ENCODE results near the gene ETS1.

ETS1 gene

GRCh38 chr11:128618603-128619002, 31.2 kb upstream of the ETS1 start:
- DNase-seq (ENCODE audit: low spot score), result no peak

GRCh38 chr11:128616161-128616560, 28.8 kb upstream of the ETS1 start:
- DNase-seq (ENCODE audit: low spot score), result no peak

DNA sequence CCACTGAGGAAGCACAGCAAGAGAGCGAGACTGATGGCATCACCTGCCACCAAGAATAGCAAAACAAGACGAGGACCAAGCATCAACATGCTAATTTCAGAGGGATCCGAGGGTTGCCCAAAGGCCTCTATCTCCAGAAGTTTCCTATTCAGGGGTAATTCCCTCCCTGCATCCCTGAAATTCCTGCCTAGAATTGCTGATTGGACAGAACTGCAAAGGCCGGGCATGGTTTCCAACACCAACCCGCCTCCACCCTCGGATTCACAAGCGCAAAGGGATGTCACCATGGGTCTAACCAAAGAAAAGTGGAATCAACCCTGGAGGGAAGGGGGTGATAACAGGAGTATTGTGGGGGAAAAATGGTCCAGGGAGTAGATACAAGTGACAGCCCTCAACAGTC, 28.3 kb upstream of the ETS1 start:
- no peak for DNase-seq (ENCODE audit: low spot score)

DNA sequence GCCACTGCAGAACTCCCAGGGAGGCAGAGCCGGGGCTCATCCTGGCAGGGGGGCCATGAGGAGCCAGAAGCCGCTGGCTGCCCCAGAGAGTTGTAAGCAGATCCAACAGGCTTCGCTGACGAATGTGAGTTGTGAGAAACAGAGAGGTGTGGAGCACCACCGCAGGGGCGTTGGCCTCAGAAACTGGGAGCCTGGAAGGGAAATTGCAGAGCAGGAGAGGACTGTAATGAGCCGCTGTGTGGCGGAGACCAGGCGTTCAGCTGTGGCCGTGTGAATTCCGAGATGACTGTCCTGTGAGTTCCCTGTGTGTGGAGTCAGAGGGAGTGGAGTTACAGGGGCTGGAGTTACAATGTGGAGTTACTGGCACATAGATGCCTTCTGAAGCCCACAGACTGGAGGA, 27.7 kb upstream of the ETS1 start:
- no peak for DNase-seq (ENCODE audit: low spot score)

GRCh38 chr11:128614026-128614425, 26.7 kb upstream of the ETS1 start:
- no peak for DNase-seq (ENCODE audit: low spot score)

GRCh38 chr11:128613300-128613995, 26.1 kb upstream of the ETS1 start:
- no peak for DNase-seq (ENCODE audit: low spot score)

GRCh38 chr11:128610721-128611617, 23.6 kb upstream of the ETS1 start:
- no peak for DNase-seq (ENCODE audit: low spot score)

GRCh38 chr11:128609785-128610184, 22.4 kb upstream of the ETS1 start:
- DNase-seq (ENCODE audit: low spot score), result no peak

GRCh38 chr11:128608746-128609407, 21.5 kb upstream of the ETS1 start:
- no peak for DNase-seq (ENCODE audit: low spot score)

DNA sequence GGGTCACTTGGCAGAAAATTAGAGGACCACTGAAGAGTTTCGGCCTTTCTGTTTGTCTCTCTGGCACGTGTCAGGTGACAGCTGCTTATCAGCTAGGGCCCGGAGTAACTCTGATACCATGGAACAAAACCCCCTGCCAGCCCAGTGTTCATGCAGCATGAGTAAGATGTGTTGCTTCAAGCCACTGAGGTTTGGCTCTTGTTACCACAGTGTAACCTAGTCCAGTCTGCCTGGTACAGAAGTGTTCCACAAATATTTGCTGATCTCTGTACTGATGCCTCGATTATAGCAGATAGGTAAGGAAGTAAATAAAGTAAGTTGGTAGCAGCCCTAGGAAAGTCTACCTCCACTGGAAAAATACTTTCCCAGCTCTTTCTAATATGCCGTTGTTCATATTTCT, 20.5 kb upstream of the ETS1 start:
- DNase-seq (ENCODE audit: low spot score), result no peak

DNA sequence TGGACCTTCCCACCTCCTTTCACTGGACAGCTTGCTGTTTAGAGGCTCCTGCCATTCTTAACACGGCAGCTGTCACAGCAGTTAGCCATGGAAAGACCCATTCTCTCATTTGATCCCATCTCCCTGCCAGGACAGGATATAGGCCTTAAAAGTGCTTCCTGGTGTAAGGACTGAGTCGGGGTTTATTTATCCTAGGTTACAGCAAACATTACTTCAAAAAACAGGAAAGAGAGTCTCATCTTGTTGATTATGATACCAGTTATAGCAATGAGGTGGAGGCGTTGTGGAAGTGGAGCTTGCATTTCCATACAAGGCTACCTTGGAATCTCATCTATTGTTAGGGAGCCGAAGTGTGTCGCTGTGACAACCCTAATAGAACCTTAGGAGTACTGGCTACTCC, 17.4 kb upstream of the ETS1 start:
- DNase-seq (ENCODE audit: low spot score), result no peak

DNA sequence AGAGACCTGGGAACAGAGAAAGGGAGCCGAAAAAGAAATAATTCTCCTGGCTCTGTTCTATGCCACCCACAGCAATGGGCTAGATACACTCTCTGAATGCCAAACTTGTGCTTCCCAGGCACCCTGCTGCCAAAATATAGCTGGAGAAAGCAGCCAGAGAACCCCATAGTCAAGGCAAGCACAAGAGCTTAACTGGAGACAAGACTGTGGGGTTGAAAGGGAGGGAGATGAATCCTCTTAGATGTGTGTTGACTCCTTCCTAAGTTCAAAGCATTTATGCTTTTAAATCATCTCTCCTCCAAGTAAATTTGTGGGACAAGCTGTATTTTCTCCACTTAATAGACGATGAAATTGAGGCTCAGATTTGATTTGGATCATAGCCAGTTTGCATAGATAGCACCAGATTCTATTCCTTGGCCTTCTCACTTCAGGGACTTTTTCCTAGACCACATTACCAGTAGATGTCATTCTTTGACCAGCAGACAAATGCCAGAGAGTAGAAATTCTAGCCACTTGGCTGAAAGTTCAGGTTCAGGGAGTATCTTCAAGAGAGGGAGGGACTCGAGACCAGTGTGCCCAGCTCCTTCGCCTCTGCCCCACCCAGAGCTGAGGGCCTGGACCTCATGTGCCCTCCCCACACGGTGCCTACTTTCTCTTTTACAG, 16.5 kb upstream of the ETS1 start:
- no peak for DNase-seq (ENCODE audit: low spot score)

GRCh38 chr11:128603003-128603696, 15.8 kb upstream of the ETS1 start:
- no peak for DNase-seq (ENCODE audit: low spot score)

GRCh38 chr11:128599729-128600128, 12.4 kb upstream of the ETS1 start:
- DNase-seq (ENCODE audit: low spot score), result no peak

GRCh38 chr11:128598506-128599150, 11.3 kb upstream of the ETS1 start:
- DNase-seq (ENCODE audit: low spot score), result no peak

DNA sequence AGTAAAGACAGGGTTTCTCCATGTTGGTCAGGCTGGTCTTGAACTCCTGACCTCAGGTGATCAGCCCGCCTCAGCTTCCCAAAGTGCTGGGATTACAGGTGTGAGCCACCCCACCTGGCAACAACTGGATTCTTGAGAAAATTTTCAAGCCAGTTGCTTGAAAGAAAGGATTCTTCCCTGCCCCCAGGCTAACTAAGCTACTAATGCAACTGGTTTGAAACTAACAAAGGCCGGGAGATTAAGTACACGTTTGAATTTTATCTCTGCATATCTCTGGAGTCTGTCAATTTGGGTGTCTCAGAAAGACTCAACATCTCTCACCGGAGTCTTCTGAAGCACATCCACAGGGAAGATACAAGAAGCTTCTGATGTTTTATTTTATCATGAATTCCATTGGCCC, 10.7 kb upstream of the ETS1 start:
- no peak for DNase-seq (ENCODE audit: low spot score)

- no peak for DNase-seq (ENCODE audit: low spot score)
These were observed 9.9 kb upstream of the ETS1 start for GRCh38 chr11:128597209-128597608.

- DNase-seq (ENCODE audit: low spot score), result no peak
These were observed 8.9 kb upstream of the ETS1 start for GRCh38 chr11:128596250-128596649.

GRCh38 chr11:128595775-128596174, 8.4 kb upstream of the ETS1 start:
- no peak for DNase-seq (ENCODE audit: low spot score)

GRCh38 chr11:128595221-128595620, 7.9 kb upstream of the ETS1 start:
- DNase-seq (ENCODE audit: low spot score), result no peak

DNA sequence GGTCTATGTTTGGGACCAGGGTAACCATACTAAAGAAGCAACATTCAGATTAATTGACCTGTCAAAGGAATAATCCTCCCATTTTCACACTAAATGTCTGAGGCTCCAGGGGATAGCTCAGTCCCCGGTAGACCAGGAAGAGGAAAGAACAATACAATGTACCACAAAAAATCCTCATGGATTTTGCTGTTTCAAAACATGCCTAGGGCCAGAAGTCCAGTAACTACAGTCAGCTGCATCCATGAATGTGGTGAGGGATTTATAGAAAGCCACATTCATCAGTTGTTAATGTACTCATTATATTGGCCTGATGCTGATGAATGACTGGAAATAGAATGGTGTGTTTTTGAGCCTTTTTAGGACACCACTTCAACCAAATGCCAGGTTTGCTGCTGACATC, 6.9 kb upstream of the ETS1 start:
- DNase-seq (ENCODE audit: low spot score), result no peak
